ENCODE measurements around the gene IFNA13. TPM values are rescaled to one million over a fixed set of nuclear protein-coding genes. Genes with fewer than 3 reads are reported as not detected.
A peak's percentile ranks its signal among the peaks of the same experiment; 100 is the strongest.
"Not testable (repeated sequence)": the region's sequence is repeated elsewhere in the genome, so short reads cannot be mapped to it uniquely, and the experiment has no call there.

IFNA13 gene
- total RNA-seq, 8 experiments from 2014 or later: 0.23 to 0.24 TPM; not detected in 6

- Histone ChIP-seq H3K27ac (no peak overlapping the region), H3K4me3 (peak overlapping the region; percentile 36 to 71 (median 50)), H3K4me1 (replicated peaks in 1 of 2) (no peaks in the 10 kb centered on the region)
- 2 to 72% (median 17%) methylated on average over 2 to 37 of the region's 40 CpGs for WGBS, 10 experiments
- peak; percentile 87 to 99 (median 98) for ATAC-seq (replicated peaks in 6 of 8)
- in situ Hi-C loops (cut with MboI; ENCODE audit: low pct_unique_long_range_greater_than_20kb in 2 of 9, low sequenced_read_pairs in 9 of 9, unreplicated experiment in 9 of 9): loop anchor here in 1 of 9 experiments (10.0 kb wide), 1 partner anchor 71 kb away; no protein-coding TSS in a partner anchor
These were observed 28.2 kb upstream of the IFNA13 start for GRCh38 chr9:21395778-21396717.

GRCh38 chr9:21392270-21392669 is 24.4 kb upstream of the IFNA13 start:
- 70 to 94% (median 85%) methylated on average over 1 to 5 of the region's 6 CpGs; no CpG with 5 or more reads in 3 of the 10 experiments for WGBS, 10 experiments
- peak in 3 of 8 experiments; percentile 70 to 86 (median 77) for ATAC-seq (replicated peaks in 6 of 8)
- in situ Hi-C loops (cut with MboI; ENCODE audit: low pct_unique_long_range_greater_than_20kb in 2 of 9, low sequenced_read_pairs in 9 of 9, unreplicated experiment in 9 of 9): loop anchor here in 1 of 9 experiments (10.0 kb wide), 1 partner anchor 67 kb away; no protein-coding TSS in a partner anchor

DNA sequence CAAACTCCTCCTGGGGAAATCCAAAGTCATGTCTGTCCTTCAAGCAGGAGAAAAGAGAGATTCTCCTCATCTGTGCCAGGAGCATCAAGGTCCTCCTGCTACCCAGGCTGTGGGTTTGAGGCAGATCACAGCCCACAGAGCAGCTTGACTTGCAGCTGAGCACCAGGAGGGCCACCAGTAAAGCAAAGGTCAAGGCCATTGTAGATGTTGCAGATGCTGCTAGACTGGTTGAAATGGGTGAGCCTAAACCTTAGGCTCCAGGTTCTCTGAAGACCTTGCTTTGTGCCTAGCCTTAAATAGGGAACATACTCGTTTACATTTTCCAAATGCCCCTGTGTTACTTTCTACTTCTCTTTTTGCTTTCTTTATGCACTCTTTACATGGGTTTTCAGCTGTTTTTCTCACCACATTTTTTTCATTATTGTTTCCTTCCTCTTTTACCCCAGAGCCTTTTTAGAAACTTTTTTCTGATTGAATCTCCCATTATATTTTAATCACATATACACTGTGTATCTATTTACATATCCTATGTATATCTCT is 17.3 kb upstream of the IFNA13 start, which contains the start of gene IFNA2:
IFNA2 (minus strand) TSS at position 268 of the 540 bp plus-strand sequence; CDS start at position 199, 69 bp downstream.
- ATAC-seq (replicated peaks in 6 of 8): no peak
- no peak within 1 kb of the TSS for H3K27ac ChIP-seq
- H3K4me1 ChIP-seq (replicated peaks in 1 of 2): peaks cover 4 to 9% of the 10 kb centered on the region in 2 donors
- WGBS, 10 experiments: 0 to 87% (median 60%) methylated on average over 1 of the region's 1 CpG; no CpG with 5 or more reads in 1 of the 10 experiments
- H3K4me3 ChIP-seq: no peak within 1 kb of the TSS
- in situ Hi-C loops (cut with MboI; ENCODE audit: low pct_unique_long_range_greater_than_20kb in 2 of 9, low sequenced_read_pairs in 9 of 9, unreplicated experiment in 9 of 9): no loop called here

More at GRCh38 chr9:21392270-21392669, 24.4 kb upstream of the IFNA13 start:
- Histone ChIP-seq H3K4me3 (no peak overlapping the region), H3K27ac (no peak overlapping the region), H3K4me1 (replicated peaks in 1 of 2) (no peaks in the 10 kb centered on the region)

GRCh38 chr9:21383627-21384026 is 15.8 kb upstream of the IFNA13 start:
- Histone ChIP-seq H3K4me1 (replicated peaks in 1 of 2) (peaks cover 4 to 9% of the 10 kb centered on the region in 2 donors), H3K27ac (no peak overlapping the region), H3K4me3 (no peak overlapping the region)
- in situ Hi-C loops (cut with MboI; ENCODE audit: low pct_unique_long_range_greater_than_20kb in 2 of 9, low sequenced_read_pairs in 9 of 9, unreplicated experiment in 9 of 9): no loop called here
- ATAC-seq (replicated peaks in 6 of 8): no peak
- 53 to 81% (median 67%) methylated on average over 2 to 4 of the region's 4 CpGs for WGBS, 10 experiments

GRCh38 chr9:21381448-21382339 is 13.8 kb upstream of the IFNA13 start:
- H3K4me3 ChIP-seq: no peak overlapping the region
- ATAC-seq (replicated peaks in 6 of 8): peak in 7 of 8 experiments; percentile 37 to 99 (median 91)
- WGBS, 10 experiments: 16 to 74% (median 36%) methylated on average over 2 to 4 of the region's 5 CpGs; no CpG with 5 or more reads in 1 of the 10 experiments
- H3K27ac ChIP-seq: peak overlapping the region in 1 of 2 donors; percentile 45
- peaks cover 4 to 9% of the 10 kb centered on the region in 2 donors for H3K4me1 ChIP-seq (replicated peaks in 1 of 2)
- in situ Hi-C loops (cut with MboI; ENCODE audit: low pct_unique_long_range_greater_than_20kb in 2 of 9, low sequenced_read_pairs in 9 of 9, unreplicated experiment in 9 of 9): no loop called here

GRCh38 chr9:21371467-21371866 is 3.6 kb upstream of the IFNA13 start:
- H3K4me3 ChIP-seq; H3K27ac ChIP-seq; H3K4me1 ChIP-seq (replicated peaks in 1 of 2); in situ Hi-C loops (cut with MboI; ENCODE audit: low pct_unique_long_range_greater_than_20kb in 2 of 9, low sequenced_read_pairs in 9 of 9, unreplicated experiment in 9 of 9): not testable (repeated sequence)
- WGBS, 10 experiments: 0 to 81% (median 29%) methylated on average over 2 to 4 of the region's 4 CpGs; no CpG with 5 or more reads in 5 of the 10 experiments
- ATAC-seq (replicated peaks in 6 of 8): peak in 1 of 8 experiments; percentile 33

DNA sequence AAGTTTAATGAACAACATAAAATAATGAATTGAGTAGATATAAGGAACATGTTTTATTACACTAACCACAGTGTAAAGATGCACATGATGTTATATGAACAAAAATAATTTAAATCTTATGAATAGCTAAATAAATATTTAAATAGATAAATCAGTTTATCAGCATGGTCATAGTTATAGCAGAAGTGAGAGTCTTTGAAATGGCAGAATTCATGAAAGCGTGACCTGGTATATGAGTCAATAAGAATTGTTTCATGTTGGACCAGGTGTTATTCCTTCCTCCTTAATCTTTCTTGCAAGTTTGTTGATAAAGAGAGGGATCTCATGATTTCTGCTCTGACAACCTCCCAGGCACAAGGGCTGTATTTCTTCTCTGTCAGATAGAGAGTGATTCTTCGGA is 688 bp downstream of the IFNA13 start:
- H3K4me1 ChIP-seq (replicated peaks in 1 of 2); H3K27ac ChIP-seq; in situ Hi-C loops (cut with MboI; ENCODE audit: low pct_unique_long_range_greater_than_20kb in 2 of 9, low sequenced_read_pairs in 9 of 9, unreplicated experiment in 9 of 9); ATAC-seq (replicated peaks in 6 of 8); H3K4me3 ChIP-seq: not testable (repeated sequence)
- 17 to 86% (median 82%) methylated on average over 1 of the region's 2 CpGs; no CpG with 5 or more reads in 6 of the 10 experiments for WGBS, 10 experiments

- H3K4me3 ChIP-seq: no peak overlapping the region
- in situ Hi-C loops (cut with MboI; ENCODE audit: low pct_unique_long_range_greater_than_20kb in 2 of 9, low sequenced_read_pairs in 9 of 9, unreplicated experiment in 9 of 9): no loop called here
- no peak overlapping the region for H3K27ac ChIP-seq
- no peak for ATAC-seq (replicated peaks in 6 of 8)
- peaks cover 3 to 6% of the 10 kb centered on the region in 2 donors for H3K4me1 ChIP-seq (replicated peaks in 1 of 2)
- WGBS, 10 experiments: 14 to 89% (median 76%) methylated on average over 1 to 8 of the region's 8 CpGs; no CpG with 5 or more reads in 3 of the 10 experiments
These were observed 5.6 kb downstream of the IFNA13 start for GRCh38 chr9:21362287-21362686.

- in situ Hi-C loops (cut with MboI; ENCODE audit: low pct_unique_long_range_greater_than_20kb in 2 of 9, low sequenced_read_pairs in 9 of 9, unreplicated experiment in 9 of 9): no loop called here
These were observed 10.1 kb downstream of the IFNA13 start for GRCh38 chr9:21357479-21358460.

DNA sequence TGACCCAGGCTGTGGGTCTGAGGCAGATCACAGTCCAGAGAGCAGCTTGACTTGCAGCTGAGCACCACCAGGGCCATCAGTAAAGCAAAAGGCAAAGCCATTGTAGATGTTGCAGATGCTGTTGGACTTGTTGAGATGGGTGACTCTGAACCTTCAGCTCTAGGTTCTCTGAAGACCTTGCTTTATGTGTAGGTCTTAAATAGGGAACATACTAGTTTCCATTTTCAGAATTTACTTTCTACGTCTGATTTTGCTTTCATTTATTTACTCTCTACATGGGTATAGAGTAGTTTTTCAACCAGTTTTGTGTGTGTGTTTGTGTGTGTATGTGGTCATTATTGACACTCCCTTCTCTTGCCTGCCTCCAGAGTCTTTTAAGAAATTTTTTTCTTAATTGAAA is 17.1 kb downstream of the IFNA13 start, which contains the start of gene IFNA6:
IFNA6 (minus strand) TSS at position 101 of the 400 bp plus-strand sequence; CDS start at position 101, 0 bp downstream.
- no peak for ATAC-seq (replicated peaks in 6 of 8)
- WGBS, 10 experiments: 33 to 100% (median 93%) methylated on average over 1 of the region's 1 CpG; no CpG with 5 or more reads in 1 of the 10 experiments
- H3K4me3 ChIP-seq: no peak within 1 kb of the TSS
- H3K4me1 ChIP-seq (replicated peaks in 1 of 2): no peaks in the 10 kb centered on the region
- in situ Hi-C loops (cut with MboI; ENCODE audit: low pct_unique_long_range_greater_than_20kb in 2 of 9, low sequenced_read_pairs in 9 of 9, unreplicated experiment in 9 of 9): no loop called here
- H3K27ac ChIP-seq: no peak within 1 kb of the TSS

More at GRCh38 chr9:21357479-21358460, 10.1 kb downstream of the IFNA13 start:
- Histone ChIP-seq H3K27ac (no peak overlapping the region), H3K4me1 (replicated peaks in 1 of 2) (peaks cover 3 to 6% of the 10 kb centered on the region in 2 donors), H3K4me3 (no peak overlapping the region)
- peak in 4 of 8 experiments; percentile 23 to 98 (median 86) for ATAC-seq (replicated peaks in 6 of 8)
- WGBS, 10 experiments: 17 to 86% (median 68%) methylated on average over 3 to 7 of the region's 7 CpGs

- H3K27ac ChIP-seq: no peak overlapping the region
- no peak overlapping the region for H3K4me3 ChIP-seq
- H3K4me1 ChIP-seq (replicated peaks in 1 of 2): no peaks in the 10 kb centered on the region
- peak in 3 of 8 experiments; percentile 68 to 94 (median 94) for ATAC-seq (replicated peaks in 6 of 8)
- in situ Hi-C loops (cut with MboI; ENCODE audit: low pct_unique_long_range_greater_than_20kb in 2 of 9, low sequenced_read_pairs in 9 of 9, unreplicated experiment in 9 of 9): no loop called here
- 0 to 75% (median 43%) methylated on average over 1 to 3 of the region's 3 CpGs; no CpG with 5 or more reads in 1 of the 10 experiments for WGBS, 10 experiments
These were observed 19.4 kb downstream of the IFNA13 start for GRCh38 chr9:21348430-21348970.

Measured in motor neuron (in vitro differentiated cells).